ENCODE measurements around the gene SCIMP. TPM values are rescaled to one million over a fixed set of nuclear protein-coding genes. Genes with fewer than 3 reads are reported as not detected.
"Not testable (repeated sequence)": the region's sequence is repeated elsewhere in the genome, so short reads cannot be mapped to it uniquely, and the experiment has no call there.

The SCIMP gene
- total RNA-seq, 1 donor from 2014 or later: not detected

- Mint-ChIP-seq H3K4me1 (peaks cover 11% of the 10 kb centered on the region), H3K27ac (ENCODE audit: unreplicated experiment) (no peak overlapping the region), H3K36me3 (ENCODE audit: low read depth) (no peaks in the 10 kb centered on the region), H3K9me3 (no peaks in the 10 kb centered on the region), H3K27me3 (ENCODE audit: low read depth) (no peaks in the 10 kb centered on the region), H3K4me3 (no peak overlapping the region)
- no peak for DNase-seq (ENCODE audit: low read depth, low spot score)
- no peak for TF ChIP-seq CTCF (conservative IDR thresholded peaks at IDR 0.05)
These were observed 14.3 kb upstream of the SCIMP start for GRCh38 chr17:5248821-5249479.

GRCh38 chr17:5247621-5248020, 13.0 kb upstream of the SCIMP start:
- Mint-ChIP-seq H3K27ac (ENCODE audit: unreplicated experiment) (no peak overlapping the region), H3K4me1 (peaks cover 11% of the 10 kb centered on the region), H3K9me3 (no peaks in the 10 kb centered on the region), H3K36me3 (ENCODE audit: low read depth) (no peaks in the 10 kb centered on the region), H3K4me3 (no peak overlapping the region), H3K27me3 (ENCODE audit: low read depth) (no peaks in the 10 kb centered on the region)
- no peak for TF ChIP-seq CTCF (conservative IDR thresholded peaks at IDR 0.05)
- no peak for DNase-seq (ENCODE audit: low read depth, low spot score)

DNA sequence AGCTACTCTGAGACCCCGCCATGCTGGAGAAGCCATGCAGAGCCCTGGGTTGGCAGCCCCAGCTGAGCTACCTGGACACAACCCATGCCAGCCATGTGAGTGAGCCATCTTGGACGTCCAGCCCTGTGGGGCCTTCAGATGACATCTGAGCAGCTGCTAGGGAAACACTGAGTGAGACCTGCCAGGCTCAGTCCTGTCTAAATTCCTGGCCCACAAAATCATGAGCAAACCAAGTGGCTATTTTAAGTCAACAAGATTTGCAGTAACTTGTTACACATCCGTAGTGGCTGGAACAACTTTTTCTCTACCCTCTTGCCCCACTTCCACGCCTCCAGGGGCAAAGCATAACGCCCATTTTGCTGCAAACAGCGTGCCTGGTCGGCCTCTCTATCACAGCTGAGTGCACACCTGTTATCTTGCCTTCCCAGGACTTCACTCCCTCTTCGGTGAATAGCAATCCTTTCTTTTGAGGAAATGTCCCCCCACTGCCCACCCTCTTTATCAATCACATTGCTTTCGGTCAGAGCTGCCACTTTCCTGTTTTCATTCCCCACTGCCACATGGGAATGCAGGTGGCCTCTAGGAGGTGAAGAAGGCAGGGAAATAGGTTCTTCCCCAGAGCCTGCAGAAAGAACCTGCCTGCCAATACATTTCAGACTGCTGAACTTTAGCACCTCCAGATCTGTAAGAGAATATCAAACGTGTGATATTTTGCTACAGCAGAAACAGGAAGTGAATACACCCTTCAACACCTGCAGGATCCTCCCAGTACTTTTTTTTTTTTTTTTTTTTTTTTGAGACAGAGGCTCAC, 7.4 kb upstream of the SCIMP start:
- Mint-ChIP-seq H3K36me3 (ENCODE audit: low read depth) (no peaks in the 10 kb centered on the region), H3K4me1 (peaks cover 6% of the 10 kb centered on the region), H3K4me3 (no peak overlapping the region), H3K27me3 (ENCODE audit: low read depth) (no peaks in the 10 kb centered on the region), H3K9me3 (no peaks in the 10 kb centered on the region), H3K27ac (ENCODE audit: unreplicated experiment) (no peak overlapping the region)
- TF ChIP-seq CTCF (conservative IDR thresholded peaks at IDR 0.05): no peak
- no peak for DNase-seq (ENCODE audit: low read depth, low spot score)

DNA sequence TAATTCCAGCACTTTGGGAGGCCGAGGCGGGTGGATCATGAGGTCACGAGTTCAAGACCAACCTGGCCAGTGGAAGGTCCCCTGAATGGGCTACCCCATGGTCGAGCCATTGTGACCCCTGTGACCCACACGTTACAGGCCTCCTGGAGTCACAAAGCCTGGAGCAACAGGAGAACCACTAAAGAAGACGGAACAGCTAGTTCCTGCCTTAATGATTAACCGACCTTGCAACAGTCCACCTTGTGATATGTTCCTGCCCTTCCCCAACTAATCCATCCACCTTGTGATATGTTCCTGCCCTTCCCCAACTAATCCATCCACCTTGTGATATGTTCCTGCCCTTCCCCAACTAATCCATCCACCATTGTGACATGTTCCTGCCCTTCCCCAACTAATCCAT, 5.1 kb upstream of the SCIMP start:
- not testable (repeated sequence) for H3K9me3 Mint-ChIP-seq; H3K4me1 Mint-ChIP-seq; DNase-seq (ENCODE audit: low read depth, low spot score); H3K36me3 Mint-ChIP-seq (ENCODE audit: low read depth); H3K27me3 Mint-ChIP-seq (ENCODE audit: low read depth); H3K4me3 Mint-ChIP-seq; H3K27ac Mint-ChIP-seq (ENCODE audit: unreplicated experiment)

DNA sequence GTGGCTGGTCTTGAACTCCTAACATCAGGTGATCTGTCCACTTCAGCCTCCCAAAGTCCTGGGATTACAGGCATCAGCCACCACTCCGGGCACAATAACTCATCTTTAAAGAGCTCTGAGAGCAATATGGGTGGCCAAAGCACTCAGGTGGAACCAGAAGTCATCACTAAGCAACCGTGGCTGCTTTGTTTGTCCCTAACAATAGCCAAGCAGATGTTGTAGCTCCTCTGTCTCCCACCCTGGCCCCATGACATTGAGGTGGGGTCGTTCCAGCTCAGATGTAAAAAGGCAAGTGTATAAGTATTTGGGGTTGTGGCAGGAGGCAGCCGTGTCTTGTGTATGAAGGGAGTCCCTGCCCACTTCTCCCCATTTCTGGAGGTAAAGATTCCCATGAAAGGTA, 3.7 kb upstream of the SCIMP start:
- Mint-ChIP-seq H3K9me3 (no peaks in the 10 kb centered on the region), H3K4me1 (no peaks in the 10 kb centered on the region), H3K4me3 (no peak overlapping the region), H3K27me3 (ENCODE audit: low read depth) (no peaks in the 10 kb centered on the region), H3K36me3 (ENCODE audit: low read depth) (no peaks in the 10 kb centered on the region), H3K27ac (ENCODE audit: unreplicated experiment) (no peak overlapping the region)
- no peak for DNase-seq (ENCODE audit: low read depth, low spot score)
- no peak for TF ChIP-seq CTCF (conservative IDR thresholded peaks at IDR 0.05)

DNA sequence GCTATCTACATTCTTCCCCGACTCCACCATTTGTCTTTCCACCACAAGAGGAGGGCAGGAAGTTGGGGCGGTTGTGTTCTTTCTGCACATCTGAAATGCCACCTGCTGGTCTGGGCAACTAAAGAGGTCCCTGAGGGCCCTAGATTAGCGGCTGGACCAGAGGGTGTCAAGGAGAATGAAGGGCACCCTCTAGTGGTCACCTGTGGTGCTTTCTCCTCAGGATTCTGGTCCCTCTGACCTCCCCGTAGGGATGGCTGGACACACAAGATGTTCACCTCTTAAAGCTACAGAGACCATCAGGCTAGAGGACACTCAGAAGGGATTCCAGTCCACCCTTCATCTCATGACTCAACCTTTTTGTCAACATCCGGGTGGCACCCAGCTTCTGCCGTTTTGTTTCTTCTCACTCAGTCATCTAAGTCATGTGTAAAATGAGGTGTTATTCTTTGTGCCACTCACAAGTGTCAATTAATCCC, 2.9 kb upstream of the SCIMP start:
- Mint-ChIP-seq H3K27me3 (ENCODE audit: low read depth) (no peaks in the 10 kb centered on the region), H3K4me1 (no peaks in the 10 kb centered on the region), H3K9me3 (no peaks in the 10 kb centered on the region), H3K36me3 (ENCODE audit: low read depth) (no peaks in the 10 kb centered on the region), H3K4me3 (no peak overlapping the region), H3K27ac (ENCODE audit: unreplicated experiment) (no peak overlapping the region)
- peak; percentile 24 for DNase-seq (ENCODE audit: low read depth, low spot score)
- TF ChIP-seq CTCF (conservative IDR thresholded peaks at IDR 0.05): peak; percentile 66

Measured in neural crest cell (in vitro differentiated cells).